Measurements from ENCODE around the gene INVS.
"Not testable (repeated sequence)": the region's sequence is repeated elsewhere in the genome, so short reads cannot be mapped to it uniquely, and the experiment has no call there.

Gene INVS

DNA sequence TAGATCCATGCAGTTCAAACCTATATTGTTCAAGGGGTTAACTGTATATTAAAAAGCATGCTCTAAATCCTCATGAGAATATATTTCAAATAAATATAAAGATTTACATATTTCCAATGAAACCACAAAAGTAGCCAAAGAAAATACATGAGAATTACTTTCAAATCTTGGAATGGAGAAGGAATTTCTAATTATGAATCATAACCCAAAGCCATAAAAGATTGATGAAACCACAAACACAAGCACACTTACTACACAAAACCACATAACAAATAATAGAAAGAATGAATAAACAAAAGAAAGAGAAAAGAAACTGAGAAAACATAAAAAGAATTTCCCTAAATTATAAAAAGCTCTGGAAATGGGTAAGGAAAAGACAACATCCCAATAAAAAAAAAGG, 16.3 kb upstream of the INVS start:
- DNase-seq (ENCODE audit: low read depth in 2 of 3, low spot score in 1 of 3) = no peak

GRCh38 chr9:100083448-100084127, 15.5 kb upstream of the INVS start:
- DNase-seq (ENCODE audit: low read depth in 2 of 3, low spot score in 1 of 3) = no peak

- no peak for DNase-seq (ENCODE audit: low read depth in 2 of 3, low spot score in 1 of 3)
These were observed 15.0 kb upstream of the INVS start for GRCh38 chr9:100084128-100084453.

- no peak for DNase-seq (ENCODE audit: low read depth in 2 of 3, low spot score in 1 of 3)
These were observed 14.3 kb upstream of the INVS start for GRCh38 chr9:100084734-100085133.

GRCh38 chr9:100086097-100086635, 12.9 kb upstream of the INVS start:
- no peak for DNase-seq (ENCODE audit: low read depth in 2 of 3, low spot score in 1 of 3)

- no peak for DNase-seq (ENCODE audit: low read depth in 2 of 3, low spot score in 1 of 3)
These were observed 11.8 kb upstream of the INVS start for GRCh38 chr9:100087218-100087617.

- DNase-seq (ENCODE audit: low read depth in 2 of 3, low spot score in 1 of 3) = no peak
These were observed 10.8 kb upstream of the INVS start for GRCh38 chr9:100088202-100088601.

- no peak for DNase-seq (ENCODE audit: low read depth in 2 of 3, low spot score in 1 of 3)
These were observed 8.2 kb upstream of the INVS start for GRCh38 chr9:100090880-100091279.

DNA sequence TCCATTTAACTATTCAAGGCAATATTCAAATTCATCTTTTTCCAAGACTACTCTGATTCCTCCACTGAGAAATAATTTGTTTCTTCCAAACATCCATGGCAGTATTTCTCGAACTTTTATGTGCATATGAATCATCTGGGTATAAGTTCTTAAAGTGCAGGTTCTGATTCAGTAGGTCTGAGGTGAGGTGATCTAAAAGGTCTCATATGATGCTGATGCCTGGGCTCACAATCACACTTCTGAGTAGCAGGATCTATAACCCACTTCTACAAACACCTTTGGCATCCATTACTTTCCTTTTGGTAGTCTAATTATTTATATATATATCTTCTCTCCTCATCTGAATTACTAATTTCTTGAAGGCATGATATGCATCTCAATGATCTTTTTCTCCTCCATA, 7.4 kb upstream of the INVS start:
- no peak for DNase-seq (ENCODE audit: low read depth in 2 of 3, low spot score in 1 of 3)

DNA sequence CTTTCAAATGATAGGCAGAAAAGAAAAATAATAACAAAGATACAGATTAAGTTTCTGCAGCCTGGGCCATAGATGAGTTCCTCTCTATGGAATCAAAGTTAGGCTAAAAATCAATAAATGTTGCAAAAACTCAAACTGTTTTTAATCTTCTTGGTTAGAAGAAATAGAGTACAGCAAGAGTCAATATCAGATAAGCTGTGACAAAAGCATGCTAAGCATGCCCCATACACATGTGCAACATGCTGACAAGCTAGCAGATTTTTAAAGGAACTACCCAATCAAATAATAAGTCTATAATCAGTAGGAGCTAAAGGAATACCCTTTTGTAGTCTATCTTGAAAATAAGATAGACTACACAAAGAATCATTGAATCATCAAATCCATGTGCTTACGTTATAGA, 7.0 kb upstream of the INVS start:
- DNase-seq (ENCODE audit: low read depth in 2 of 3, low spot score in 1 of 3) = no peak

GRCh38 chr9:100094411-100094810, 4.6 kb upstream of the INVS start:
- not testable (repeated sequence) for DNase-seq (ENCODE audit: low read depth in 2 of 3, low spot score in 1 of 3)

DNA sequence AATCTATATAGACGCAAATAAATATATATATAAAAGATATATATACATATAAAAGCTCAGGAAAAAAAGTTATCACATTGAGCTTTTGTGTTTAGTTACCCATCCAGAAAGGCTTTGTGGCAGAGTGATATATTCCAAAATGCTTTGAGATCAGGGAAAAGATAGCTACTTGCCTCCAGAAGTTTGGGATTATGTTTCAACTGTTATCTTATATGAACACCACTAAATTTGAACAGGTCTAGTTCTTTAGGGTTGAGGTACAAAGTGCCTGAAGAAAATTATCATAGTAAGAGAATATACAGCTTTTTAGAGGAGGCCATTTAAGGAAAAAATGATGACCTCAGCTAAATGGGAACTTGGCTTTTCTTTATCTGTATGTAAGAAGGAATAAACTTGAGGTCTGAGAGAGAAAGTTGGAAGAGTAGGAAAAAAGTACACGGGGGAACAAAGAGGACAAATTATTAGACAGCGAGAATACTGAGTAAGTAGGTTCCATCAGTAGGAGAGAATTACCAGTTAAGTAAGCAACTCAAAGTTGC, 2.6 kb upstream of the INVS start:
- DNase-seq (ENCODE audit: low read depth in 2 of 3, low spot score in 1 of 3) = no peak

- DNase-seq (ENCODE audit: low read depth in 2 of 3, low spot score in 1 of 3) = peak in 1 of 3 donors; percentile 26
These were observed 777 bp upstream of the INVS start for GRCh38 chr9:100098046-100098886.

DNA sequence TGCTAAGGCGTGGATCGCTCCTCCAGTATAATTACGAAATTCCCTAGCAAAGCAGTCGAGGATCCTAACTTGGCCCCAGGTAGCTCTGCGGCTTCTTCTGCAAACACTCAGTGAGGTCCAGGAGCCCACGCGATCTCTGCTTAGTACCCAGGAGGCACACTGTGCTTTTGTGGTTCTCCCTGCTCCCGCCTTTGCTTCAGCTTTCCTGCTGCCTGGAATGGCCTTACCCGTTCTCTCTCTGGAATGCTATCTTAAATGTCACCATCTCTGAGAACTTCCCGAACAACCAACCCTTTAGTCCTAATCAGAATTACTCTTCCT, 639 bp downstream of the INVS start:
- peak in 1 of 3 donors; percentile 5 for DNase-seq (ENCODE audit: low read depth in 2 of 3, low spot score in 1 of 3)

- no peak for DNase-seq (ENCODE audit: low read depth in 2 of 3, low spot score in 1 of 3)
These were observed 1.2 kb downstream of the INVS start for GRCh38 chr9:100100146-100100667.

GRCh38 chr9:100101608-100102007, 2.6 kb downstream of the INVS start:
- DNase-seq (ENCODE audit: low read depth in 2 of 3, low spot score in 1 of 3) = no peak

DNA sequence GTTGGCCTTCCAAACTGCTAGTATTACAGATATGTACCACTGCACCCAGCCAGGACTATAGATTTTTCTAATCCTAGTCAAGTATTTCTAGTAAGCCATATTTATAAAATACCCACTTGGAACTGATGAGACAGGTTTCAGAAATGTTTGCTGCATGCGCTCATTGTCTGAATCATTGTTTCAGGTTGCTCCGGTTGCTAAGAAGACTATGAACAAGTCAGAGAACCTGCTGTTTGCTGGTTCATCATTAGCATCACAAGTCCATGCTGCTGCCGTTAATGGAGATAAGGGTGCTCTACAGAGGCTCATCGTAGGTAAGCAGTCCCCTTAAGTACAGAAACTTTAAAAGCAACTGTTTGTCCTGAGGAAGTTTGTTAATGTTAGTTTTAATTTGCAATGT, 5.3 kb downstream of the INVS start:
- no peak for DNase-seq (ENCODE audit: low read depth in 2 of 3, low spot score in 1 of 3)

DNA sequence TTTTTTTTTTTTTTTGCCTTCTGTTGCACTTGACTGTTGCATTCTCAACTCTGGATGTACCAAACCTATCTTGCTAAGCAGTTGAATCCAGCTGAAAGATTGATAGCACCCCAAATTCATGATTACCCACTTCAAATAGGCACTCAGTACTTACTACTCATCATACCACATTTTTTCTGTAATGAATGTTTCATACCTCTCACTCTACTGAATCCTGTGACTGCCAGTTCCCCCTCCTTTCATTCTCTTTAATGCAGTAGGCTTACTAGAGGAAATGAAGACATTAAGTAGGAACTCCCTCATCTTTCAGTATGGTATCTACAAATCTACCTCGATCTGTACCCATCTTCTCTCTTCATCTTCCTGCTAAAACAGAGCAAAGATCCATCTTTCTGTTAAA, 6.8 kb downstream of the INVS start:
- no peak for DNase-seq (ENCODE audit: low read depth in 2 of 3, low spot score in 1 of 3)

DNA sequence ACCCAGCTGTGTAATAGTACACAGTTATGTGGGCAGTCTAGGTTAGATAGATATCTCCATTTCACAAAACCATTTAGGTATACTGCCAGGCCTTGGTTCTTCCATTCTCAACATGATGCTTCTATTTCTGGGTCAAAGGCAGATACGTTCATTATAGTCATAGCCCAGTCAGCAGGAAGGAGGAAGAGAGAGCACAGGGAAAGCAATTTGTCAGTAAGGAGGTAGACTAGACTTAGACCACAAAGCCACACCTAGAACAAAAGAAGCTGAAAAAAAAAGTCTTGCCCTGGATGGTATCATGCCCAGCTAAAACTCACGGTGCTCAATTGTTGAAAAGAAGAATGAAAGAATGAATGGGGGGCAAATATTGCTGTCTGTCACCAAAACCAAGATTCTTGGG, 7.6 kb downstream of the INVS start:
- DNase-seq (ENCODE audit: low read depth in 2 of 3, low spot score in 1 of 3) = no peak

GRCh38 chr9:100108559-100108958, 9.5 kb downstream of the INVS start:
- no peak for DNase-seq (ENCODE audit: low read depth in 2 of 3, low spot score in 1 of 3)

GRCh38 chr9:100111235-100111634, 12.2 kb downstream of the INVS start:
- no peak for DNase-seq (ENCODE audit: low read depth in 2 of 3, low spot score in 1 of 3)

GRCh38 chr9:100112677-100113336, 13.8 kb downstream of the INVS start:
- DNase-seq (ENCODE audit: low read depth in 2 of 3, low spot score in 1 of 3) = no peak

Measured in stimulated activated CD4-positive, alpha-beta T cell treated with anti-CD3 and anti-CD28 coated beads, Interleukin-12 subunit alpha, Interleukin-12 subunit beta, amount 100 ng/mL, for 48 hours (primary cell).